Embryonic facial prominence (tissue), 1 donor: Measurements from ENCODE around the gene TSFM.

Source experiments
- DNase-seq: peaks from one replicate; pipeline ENCODE4 v3.0.0-alpha.2; 2016; ENCODE audit errors: extremely low spot score

TSFM gene

GRCh38 chr12:57782608-57783465, at the start of gene TSFM:
TSS of gene TSFM (plus strand) at chr12:57782787. CDS start at chr12:57782802, 15 bp downstream.
- peak; percentile 88 for DNase-seq

- DNase-seq = no peak
These were observed 48.7 kb upstream of the TSFM start for GRCh38 chr12:57733928-57734327.

GRCh38 chr12:57734591-57734990, 48.0 kb upstream of the TSFM start:
- no peak for DNase-seq

GRCh38 chr12:57735198-57735855, 47.3 kb upstream of the TSFM start:
- no peak for DNase-seq

GRCh38 chr12:57735952-57736740, 46.4 kb upstream of the TSFM start:
- DNase-seq = no peak

- no peak for DNase-seq
These were observed 45.7 kb upstream of the TSFM start for GRCh38 chr12:57736741-57737466.

- DNase-seq = no peak
These were observed 44.8 kb upstream of the TSFM start for GRCh38 chr12:57737467-57738460.

- DNase-seq = no peak
These were observed 43.8 kb upstream of the TSFM start, which contains the start of gene AGAP2 for GRCh38 chr12:57738661-57739237. TSS of gene AGAP2 (minus strand) at chr12:57738742. CDS start at chr12:57738246, 496 bp downstream.

GRCh38 chr12:57739387-57739786, 43.2 kb upstream of the TSFM start:
- no peak for DNase-seq

GRCh38 chr12:57739914-57740538, 42.6 kb upstream of the TSFM start:
- DNase-seq = no peak

- DNase-seq = no peak
These were observed 41.8 kb upstream of the TSFM start for GRCh38 chr12:57740656-57741412.

- no peak for DNase-seq
These were observed 41.2 kb upstream of the TSFM start for GRCh38 chr12:57741413-57741789.

GRCh38 chr12:57741844-57742738, 40.5 kb upstream of the TSFM start:
- DNase-seq = no peak

- DNase-seq = no peak
These were observed 38.8 kb upstream of the TSFM start for GRCh38 chr12:57743769-57744168.

GRCh38 chr12:57744194-57744776, 38.3 kb upstream of the TSFM start:
- DNase-seq = no peak

GRCh38 chr12:57744777-57745484, 37.7 kb upstream of the TSFM start, which contains the start of gene TSPAN31:
TSS of gene TSPAN31 (plus strand) at chr12:57745039. CDS start at chr12:57745155, 116 bp downstream.
- peak; percentile 98 for DNase-seq

- no peak for DNase-seq
These were observed 37.1 kb upstream of the TSFM start for GRCh38 chr12:57745485-57745881.
